ENCODE results near the gene ITGB6.
"Not testable (repeated sequence)": the region's sequence is repeated elsewhere in the genome, so short reads cannot be mapped to it uniquely, and the experiment has no call there.

The ITGB6 gene

DNA sequence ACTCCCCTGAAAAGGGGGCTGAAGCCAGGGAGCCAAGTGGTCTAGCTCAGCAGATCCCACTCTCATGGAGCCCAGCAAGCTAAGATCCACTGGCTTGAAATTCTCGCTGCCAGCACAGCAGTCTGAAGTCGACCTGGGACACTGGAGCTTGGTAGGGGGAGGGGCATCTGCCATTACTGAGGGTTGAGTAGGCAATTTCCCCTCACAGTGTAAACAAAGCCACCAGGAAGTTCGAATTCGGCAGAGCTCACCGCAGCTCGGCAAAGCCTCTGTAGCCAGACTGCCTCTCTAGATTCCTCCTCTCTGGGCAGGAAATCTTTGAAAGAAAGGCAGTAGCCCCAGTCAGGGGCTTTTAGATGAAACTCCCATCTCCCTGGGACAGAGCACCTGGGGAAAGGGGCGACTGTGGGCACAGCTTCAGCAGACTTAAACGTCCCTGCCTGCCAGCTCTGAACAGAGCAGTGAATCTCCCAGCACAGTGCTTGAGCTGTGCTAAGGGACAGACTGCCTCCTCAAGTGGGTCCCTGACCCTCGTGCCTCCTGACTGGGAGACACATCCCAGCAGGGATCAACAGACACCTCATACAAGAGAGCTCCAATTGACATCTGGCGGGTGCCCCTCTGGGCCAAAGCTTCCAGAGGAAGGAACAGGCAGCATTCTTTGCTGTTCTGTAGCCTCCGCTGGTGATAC, 18.8 kb downstream of the ITGB6 start:
- not testable (repeated sequence) for DNase-seq

- not testable (repeated sequence) for DNase-seq
These were observed 19.4 kb downstream of the ITGB6 start for GRCh38 chr2:160180690-160181089.

- DNase-seq = no peak
These were observed 19.9 kb downstream of the ITGB6 start for GRCh38 chr2:160180172-160180571.

DNA sequence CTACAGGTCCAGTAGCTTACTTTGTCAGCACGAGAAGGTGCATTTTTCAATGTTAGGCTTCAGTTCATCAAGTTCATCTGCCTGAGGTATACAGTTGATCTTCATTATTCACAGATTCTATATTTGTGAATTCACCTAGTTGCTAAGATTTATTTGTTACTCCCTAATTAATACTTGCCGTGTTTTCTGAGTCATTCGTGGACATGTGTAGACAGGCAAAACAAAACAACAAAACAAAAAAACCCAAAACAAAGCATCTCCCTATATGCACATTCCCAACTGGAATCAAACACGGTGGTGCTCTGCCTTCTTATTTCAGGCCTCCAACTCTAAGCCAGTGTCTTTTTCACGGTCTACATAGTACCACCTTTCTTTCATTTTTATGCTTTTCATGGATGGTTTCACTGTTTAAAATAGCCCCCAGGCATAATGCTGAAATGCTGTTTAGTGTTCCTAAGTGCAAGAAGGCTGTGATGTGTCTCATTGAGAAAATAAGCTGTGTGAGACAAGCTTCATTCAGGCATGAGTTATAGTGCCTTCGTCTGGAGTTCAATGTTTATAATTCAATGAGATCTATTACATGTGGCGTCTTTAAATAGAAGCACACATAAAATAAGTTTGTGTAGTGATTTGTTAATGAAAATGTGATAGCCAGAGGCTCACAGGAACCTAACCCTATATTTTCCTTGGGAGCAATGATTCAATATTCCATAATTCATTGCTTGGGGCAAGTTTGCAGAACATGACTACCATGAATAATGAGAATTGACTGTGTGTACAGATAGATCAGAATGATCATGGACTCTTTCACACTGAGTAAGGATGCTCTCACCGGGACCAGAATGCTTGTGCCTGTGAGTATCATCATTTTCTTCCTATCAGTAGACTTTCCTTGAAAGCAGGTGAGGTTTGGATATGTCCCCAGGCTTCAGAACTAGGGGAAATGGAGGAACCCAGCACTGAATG, 24.6 kb downstream of the ITGB6 start:
- peak; percentile 59 for DNase-seq

DNA sequence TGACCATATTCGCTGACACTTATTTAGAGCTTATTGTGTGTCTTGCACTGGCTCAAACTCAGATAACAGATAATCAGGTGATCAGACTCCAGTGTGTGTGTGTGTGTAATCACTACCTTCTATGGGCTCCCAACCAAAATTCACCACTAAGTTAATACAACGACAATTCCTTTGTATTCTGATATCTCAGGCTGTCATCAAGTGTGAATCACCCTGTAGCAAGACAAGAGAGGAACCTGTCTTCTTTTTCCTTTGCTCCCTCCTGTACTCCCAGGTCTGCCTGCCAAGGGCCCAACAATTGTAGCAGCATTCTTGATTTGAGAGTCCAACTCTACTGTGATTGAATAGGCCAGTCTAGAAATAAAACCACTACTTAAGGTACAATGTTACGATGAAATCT, 25.8 kb downstream of the ITGB6 start:
- DNase-seq = no peak

GRCh38 chr2:160169988-160170387, 30.1 kb downstream of the ITGB6 start:
- DNase-seq = no peak

DNA sequence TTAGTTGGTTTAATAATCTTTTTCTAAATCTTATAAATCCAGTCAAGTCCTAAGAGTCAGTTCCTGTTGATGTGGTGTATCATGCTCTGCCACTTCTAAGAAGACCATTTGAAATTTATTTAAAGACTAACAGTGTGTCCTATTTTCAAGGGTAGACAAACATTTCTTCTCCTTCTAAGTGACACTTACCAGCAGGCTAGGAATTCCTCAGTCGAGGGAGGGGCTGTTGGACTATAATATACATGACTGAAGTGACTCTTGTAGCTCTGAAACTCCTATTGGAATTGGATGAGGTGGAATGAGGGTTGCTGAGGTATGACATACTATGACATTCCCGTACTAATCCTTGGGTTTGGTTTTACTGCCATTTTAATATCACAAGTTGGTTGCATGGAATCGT, 30.6 kb downstream of the ITGB6 start:
- DNase-seq = no peak

- no peak for DNase-seq
These were observed 31.2 kb downstream of the ITGB6 start for GRCh38 chr2:160168878-160169277.

DNA sequence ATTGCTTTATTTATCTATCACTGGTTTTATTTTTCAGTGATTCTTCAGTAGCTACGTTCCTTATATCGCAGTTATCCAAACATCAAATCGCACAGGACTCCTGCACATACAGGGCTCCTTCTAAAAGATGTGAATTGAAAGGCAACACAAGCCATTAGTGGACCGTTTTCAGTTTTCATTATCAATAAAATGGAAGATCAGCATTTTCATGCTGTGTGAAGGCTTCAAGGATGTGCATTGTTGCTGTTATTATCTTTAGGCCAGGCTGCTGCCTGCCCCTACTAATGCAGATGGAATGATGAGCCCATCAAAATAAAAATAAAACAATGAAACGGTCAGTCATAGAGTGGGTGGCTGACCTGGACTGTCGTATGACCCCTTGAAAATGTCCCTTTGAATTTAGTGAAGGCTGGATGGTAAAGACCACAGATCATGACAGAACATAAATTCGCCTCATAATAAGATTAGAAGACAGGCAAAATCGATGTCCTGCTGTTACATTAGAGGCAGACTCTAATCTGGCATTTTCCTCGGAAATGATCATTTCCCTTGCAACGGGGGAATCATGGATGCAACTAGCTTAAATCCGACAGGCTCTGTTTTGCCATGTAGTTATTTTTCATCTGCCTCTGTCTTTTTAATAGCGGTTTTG, 32.9 kb downstream of the ITGB6 start:
- DNase-seq = peak; percentile 37

DNA sequence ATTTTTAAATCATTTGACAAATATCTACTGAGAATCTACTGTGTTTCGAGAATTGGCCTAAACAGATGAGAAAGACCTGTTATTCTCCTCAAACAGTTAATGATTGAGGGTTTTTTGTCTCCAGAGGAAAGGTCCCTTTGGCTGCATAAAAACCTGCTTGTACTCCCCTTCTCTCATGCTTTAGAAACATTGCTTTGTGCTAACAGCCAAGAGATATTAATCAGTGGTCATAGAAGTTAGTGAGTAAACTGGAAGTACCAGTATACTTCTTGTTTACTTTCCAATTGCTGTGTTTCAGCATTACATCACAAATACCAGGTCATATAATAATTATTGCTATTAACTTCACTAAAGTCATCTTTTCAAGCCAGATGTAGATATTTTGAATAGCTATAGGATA, 34.1 kb downstream of the ITGB6 start:
- DNase-seq = no peak

DNA sequence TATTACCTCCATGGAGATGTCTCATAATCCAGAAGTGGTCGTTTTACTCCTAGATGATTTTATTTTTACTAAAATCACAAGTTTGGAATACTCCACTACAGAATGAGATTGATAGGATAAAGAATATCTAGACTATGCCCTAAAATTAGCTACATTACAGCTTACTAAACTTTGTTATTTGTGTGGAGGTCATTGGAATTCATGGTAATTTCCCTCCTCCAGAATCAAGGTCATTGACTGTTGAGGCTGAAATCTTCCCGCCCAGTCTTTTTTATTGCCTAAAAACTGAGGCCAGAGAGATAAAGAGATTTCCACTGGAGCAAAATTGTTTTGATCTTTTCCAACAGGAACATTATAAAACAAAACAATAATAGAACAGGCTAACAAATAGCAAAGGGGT, 35.0 kb downstream of the ITGB6 start:
- DNase-seq = no peak

GRCh38 chr2:160157861-160158829, 41.9 kb downstream of the ITGB6 start:
- DNase-seq = peak; percentile 40

DNA sequence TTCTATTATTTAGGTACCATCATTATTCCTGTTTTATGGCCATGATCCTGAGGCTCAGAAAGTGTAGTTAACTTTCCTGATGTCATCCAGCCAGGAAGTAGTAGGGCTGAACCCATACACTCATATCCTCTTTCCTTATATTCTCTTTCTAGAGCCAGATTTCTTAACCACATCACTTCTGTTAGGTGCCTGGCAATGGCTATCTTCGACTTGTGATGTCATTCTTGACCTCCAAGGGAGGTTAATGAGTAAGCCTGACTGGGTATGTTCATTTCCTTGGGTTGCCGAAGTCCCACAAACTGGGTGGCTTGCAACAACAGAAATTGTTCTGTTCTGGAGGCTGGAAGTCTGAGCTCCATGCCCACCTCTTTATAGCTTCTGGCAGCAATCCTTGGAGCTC, 43.4 kb downstream of the ITGB6 start:
- DNase-seq = no peak

GRCh38 chr2:160156100-160156499, 44.0 kb downstream of the ITGB6 start:
- no peak for DNase-seq

DNA sequence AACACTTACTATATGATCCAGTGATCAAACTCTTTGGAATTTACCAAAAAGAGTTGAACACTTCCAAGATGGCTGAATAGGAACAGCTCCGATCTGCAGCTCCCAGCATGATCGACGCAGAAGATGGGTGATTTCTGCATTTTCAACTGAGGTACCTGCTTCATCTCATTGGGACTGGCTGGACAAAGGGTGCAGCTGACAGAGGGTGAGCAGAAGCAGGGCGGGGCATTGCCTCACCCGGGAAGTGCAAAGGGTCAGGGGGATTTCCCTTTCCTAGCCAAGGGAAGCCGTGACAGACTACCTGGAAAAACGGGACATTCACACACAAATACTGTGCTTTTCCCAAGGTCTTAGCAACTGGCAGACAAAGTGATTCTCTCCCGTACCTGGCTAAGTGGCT, 51.7 kb downstream of the ITGB6 start:
- not testable (repeated sequence) for DNase-seq

- no peak for DNase-seq
These were observed 54.6 kb downstream of the ITGB6 start for GRCh38 chr2:160145471-160145870.

DNA sequence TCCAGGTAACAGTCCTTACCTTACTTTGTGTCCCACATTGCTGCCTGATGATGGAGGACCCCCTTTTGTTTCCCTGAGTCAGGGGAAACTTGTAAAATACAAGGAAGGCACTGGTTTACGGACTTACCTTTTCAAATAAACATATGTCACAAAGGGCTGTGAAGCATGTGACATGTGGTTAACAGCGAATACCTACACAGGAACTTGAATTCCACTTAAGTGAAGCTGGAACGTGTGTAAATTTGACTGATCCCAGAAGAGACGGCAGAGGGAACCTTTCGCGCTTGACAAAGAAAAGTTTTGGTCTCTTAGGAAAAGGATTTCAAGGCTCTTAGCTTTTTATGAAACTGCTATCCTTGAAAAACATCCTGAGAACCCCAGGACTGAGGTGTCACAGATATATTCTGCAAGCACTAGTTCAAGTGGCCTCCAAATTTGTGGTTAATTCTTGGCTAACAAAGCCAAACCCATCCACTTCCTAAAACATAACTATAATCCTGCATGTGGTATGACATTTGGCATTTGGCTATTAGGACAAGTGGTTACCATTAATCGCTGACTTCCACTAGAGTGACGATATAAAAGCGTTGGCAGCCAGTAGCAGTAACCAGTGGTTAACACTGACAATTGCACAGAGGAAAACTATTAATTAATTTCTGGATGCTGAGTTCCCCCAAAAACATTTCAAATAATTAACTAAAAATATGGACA, 55.6 kb downstream of the ITGB6 start:
- no peak for DNase-seq

DNA sequence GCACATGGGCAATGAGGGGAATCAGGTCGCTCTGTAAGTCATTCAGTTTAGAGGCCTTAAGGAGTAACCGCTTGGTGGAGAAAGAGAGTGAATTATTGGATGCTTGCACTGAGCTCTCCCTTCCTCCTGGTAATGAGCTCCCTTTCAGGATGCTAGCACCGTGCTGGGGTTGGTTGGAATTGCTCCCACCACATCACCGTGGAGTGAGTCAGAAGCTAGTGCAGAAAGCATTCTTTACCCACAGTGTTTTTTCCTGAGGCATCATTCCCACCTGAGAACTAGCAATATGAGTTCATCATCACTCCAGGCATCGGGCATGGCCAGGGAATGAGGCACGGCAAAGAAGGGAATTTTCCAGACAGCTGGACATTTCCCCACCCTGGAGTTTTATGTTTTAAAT, 57.6 kb downstream of the ITGB6 start:
- no peak for DNase-seq

GRCh38 chr2:160141912-160142311, 58.2 kb downstream of the ITGB6 start:
- DNase-seq = no peak

- no peak for DNase-seq
These were observed 58.7 kb downstream of the ITGB6 start for GRCh38 chr2:160141419-160141818.

DNA sequence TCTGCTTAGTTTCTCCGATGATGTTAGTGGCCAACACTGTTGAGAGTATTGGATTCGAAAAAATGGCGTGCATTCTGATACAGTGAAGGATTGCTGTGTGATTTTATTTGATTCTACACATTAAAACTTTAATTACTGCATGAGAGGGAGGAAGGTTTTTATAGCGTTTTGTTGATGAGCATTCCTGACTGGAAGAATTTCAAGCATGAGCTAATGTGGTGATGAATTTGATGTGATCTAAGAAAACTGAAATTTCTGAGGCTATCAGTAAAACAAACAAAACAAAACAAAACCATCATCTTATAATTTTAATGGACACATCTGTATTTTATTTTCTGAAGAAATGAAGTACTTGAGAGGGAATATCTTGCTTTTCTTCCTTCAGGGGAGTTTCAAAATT, 59.6 kb downstream of the ITGB6 start:
- DNase-seq = no peak

DNA sequence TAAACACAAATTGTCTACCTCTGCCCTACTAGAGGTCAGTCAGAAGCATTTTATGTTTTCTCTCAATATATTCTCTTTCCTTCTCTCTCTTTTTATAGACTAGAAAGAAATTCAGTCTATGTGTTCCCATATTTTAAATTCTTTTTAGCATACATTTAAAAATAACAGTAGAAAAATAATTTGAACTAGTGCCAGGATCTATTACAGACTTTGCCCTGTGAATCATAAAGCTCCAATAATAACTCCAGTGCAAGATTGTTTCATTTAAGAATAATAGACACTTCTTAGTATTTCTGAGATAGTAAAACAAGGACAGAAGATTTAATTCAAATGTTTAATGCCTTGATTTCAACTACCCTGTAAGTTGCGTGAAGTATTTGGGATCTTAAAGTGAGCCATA, 60.1 kb downstream of the ITGB6 start:
- no peak for DNase-seq
